NCI-H1436 (cell line): Measurements from ENCODE around the gene TALDO1.

Experiments used
- DNase-seq: peaks from one replicate; lab custom pipeline; 2025; lab: John Stamatoyannopoulos, UW

The TALDO1 gene

DNA sequence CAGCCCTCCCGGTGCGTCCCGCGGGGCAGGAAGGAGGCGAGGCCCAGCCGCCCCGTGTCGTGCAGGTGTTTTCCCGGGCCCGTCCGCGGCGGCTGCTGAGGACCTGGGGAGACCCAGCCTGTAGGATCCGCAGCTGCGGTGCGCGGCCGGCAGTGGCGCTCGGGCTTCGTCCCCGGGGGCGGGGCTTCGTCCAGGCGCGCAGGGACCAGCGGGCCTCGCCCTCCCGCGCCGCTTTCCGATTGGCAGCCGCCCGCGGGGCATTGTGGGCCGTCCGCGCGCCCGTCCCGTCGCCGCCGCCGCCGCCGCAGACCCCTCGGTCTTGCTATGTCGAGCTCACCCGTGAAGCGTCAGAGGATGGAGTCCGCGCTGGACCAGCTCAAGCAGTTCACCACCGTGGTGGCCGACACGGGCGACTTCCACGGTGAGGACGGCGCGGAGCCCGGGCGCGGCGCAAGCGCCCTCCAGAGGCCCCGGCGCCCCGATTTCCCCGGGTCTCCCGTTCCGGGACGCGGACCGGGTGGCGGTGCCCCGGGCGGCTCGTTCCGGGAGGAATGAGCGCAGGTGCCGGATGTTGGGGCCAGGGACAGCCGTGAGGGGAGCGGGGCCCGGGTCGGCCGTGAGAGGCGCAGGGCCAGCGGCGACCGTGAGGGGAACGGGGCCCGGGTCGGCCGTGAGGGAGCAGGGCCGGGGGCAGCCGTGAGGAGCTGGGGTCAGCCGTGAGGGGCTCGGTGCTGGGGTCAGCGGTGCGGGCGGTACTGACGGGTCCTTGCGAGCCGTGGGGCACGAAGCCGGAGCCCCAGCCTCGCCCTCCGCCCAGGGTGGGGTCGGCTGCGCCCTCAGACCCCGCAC, at the start of gene TALDO1:
Gene TALDO1, plus strand, starts transcription at position 307 of the 849 bp plus-strand sequence. Its CDS starts 18 bp downstream, at position 325.
- DNase-seq: peak; percentile 90

DNA sequence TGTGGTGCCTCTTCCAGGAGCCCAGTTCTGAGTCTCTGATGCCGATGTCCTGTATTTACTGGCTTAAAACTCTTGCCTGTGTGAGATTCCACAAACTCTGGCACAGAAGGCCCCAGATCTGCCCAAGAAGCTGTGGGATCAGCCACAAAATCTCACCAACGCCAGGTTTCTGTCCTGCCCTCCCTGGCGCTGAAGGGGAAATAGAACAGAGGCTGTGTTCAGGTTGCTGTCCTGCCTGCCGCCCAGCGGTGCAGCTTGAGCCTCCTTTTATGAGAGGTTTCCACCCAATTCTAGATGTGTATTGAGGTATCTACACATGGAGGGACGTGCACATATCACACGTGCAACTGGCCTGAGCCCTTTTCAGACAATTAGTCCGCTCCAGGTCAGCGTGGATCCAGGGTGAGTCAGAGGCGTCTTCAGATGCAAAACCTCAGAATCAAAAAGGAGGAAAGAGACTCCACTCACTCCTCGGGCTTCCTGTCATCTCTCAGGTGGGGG, 49.4 kb upstream of the TALDO1 start:
- no peak for DNase-seq

GRCh38 chr11:698493-699115, 48.7 kb upstream of the TALDO1 start:
- DNase-seq: no peak

DNA sequence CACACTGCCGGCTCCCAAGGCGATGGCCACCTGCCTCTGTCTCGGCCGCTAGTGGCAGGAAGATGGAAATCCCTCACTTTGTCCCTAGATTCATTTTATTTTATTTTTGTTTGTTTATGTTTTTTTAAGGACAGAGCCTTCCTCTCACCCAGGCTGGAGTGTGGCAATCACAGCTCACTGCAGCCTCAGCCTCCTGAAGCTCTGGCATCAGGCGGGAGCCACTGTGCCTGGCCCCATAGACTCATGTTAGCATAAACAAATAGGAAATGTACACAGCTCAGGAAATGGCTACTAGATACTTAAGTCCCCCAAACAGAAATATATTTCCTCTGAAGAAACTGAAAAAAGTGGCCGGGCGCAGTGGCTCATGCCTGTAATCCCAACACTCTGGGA, 48.2 kb upstream of the TALDO1 start:
- no peak for DNase-seq

DNA sequence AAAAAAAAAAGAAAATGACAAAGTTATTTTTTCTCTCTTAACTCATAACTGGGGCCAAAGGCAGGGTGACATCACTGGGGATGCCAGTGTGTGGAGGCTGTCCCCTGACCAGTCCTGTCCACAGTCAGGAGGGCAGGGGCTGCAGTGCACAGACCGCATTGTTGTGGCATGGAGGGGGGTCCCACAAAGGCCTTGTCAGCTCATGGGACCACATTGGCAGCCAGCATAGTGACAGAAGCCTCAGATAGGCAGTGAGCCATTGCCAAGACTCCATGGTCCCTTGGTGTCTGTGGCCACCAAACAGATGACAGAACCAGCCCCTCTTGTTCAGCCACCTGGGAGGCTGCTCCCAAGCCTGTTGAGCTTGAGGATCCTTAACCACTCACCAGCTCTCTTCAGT, 47.5 kb upstream of the TALDO1 start:
- DNase-seq: no peak

DNA sequence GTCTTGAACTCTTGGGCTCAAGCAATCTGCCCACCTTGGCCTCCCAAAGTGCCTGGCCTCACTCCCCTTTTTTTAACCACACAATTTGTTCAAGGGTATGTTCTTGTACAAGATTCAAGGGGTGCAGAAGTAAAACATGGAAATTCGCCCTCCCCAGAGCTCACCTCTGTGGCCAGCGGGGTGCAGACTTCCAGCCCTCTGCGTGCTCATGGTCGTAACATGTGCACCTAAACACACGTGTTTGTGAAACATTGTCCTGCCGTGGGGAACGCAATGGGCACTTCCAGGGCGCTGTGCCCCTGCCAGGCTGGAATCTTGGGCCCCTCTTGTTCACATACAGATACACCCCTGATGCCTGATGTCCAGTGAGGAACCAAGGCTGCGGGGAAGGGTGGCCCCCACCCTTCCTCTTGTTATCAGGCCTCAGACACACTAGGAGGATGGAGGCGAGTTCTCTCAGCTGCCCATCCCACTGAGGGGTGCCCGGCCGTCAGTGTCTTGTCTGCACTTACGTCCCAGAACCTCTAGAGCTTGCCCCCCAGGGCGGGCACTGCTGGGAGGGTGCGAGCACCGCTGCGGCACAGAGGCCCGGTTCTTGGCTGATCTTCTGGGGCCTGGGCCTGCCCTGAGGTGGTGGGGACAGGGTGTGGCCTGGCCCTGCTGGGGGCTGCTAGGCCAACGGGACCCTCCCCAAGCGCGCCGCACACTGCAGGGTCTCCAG, 45.4 kb upstream of the TALDO1 start:
- no peak for DNase-seq

DNA sequence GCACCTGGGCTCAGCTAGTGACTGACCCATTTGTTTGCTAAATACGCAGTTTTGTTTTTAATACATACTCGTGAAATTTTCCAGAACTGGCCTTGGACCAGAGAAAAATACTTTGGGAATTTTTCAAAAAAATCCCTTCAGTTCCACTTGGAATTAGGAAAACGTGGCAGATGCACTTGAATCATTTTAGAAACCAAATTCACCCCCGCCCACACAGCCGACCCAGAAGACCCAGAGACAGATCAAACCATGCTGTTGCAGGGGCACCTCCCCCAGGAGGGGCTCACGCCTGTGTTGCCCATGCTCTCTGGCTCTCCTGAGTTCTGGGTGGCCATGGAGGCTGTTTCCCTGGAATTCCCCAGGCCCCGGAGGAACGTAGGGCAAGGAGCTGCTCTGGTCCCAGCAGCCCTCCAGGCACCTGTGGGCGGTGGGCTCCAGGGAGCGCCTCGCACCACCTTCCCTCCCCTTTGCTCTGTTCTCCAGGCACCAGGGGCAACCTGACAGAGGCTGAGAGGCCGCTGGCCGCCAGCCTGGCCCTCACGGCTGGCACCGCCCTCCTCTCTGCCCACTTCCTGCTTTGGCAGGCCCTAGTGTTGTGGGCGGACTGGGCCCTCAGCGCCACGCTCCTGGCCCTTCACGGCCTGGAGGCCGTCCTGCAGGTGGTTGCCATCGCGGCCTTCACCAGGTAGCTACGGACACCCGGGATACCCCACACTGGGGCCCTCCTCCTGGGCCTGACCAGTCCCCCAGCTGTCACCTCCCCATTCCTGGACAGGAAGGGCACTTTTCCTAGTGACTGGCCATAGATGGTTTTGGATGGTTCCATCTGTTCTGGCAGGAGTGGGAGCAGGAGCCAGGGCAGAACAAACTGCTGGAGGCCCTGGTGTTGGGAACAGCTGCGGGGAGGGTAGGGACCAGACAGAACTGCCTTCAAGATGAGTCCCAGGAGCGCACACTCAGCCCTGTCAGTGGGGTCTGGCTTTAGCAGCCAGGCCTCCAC, 44.5 kb upstream of the TALDO1 start:
- DNase-seq: no peak

DNA sequence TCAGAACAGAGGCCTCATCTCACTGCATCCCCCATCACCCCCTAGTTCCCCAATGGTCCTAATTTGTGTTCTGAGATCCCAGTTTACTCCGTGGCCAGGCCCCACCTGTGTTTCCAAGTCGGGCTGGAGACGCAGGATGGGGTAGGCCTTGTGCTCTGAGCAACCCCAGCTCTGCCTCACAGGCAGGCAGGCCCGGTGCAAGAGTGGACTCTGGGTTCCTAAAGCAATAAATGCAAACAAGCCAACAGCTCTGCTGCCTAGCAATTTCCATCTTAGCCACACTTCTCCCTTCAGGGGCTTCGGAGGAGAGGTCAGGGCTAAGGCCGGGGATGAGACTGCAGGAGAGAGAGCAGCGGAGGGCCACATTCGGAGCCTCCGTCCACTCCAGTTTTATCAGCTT, 43.8 kb upstream of the TALDO1 start:
- no peak for DNase-seq

DNA sequence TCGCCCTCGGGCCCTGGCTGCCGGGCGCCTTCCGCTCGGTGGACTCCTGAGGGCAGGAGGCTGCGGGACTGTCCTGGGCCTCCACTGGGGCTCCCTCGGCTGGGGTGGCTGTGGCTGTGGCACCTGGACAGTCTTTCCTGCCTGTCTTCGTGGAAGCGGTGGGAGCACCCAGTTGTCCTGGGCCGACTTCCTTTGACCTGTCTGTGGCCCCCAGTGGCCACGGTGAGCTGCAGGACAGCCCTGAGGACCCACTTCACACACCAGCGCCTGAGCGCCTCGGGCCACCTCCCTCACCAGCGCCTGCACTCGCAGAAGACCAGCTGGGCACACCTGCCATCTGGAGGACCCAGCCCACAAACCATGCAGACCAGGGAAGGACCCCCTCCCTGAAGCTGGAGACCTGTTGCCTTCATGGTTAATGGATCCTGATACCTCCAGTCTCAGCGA, 43.0 kb upstream of the TALDO1 start:
- DNase-seq: no peak

DNA sequence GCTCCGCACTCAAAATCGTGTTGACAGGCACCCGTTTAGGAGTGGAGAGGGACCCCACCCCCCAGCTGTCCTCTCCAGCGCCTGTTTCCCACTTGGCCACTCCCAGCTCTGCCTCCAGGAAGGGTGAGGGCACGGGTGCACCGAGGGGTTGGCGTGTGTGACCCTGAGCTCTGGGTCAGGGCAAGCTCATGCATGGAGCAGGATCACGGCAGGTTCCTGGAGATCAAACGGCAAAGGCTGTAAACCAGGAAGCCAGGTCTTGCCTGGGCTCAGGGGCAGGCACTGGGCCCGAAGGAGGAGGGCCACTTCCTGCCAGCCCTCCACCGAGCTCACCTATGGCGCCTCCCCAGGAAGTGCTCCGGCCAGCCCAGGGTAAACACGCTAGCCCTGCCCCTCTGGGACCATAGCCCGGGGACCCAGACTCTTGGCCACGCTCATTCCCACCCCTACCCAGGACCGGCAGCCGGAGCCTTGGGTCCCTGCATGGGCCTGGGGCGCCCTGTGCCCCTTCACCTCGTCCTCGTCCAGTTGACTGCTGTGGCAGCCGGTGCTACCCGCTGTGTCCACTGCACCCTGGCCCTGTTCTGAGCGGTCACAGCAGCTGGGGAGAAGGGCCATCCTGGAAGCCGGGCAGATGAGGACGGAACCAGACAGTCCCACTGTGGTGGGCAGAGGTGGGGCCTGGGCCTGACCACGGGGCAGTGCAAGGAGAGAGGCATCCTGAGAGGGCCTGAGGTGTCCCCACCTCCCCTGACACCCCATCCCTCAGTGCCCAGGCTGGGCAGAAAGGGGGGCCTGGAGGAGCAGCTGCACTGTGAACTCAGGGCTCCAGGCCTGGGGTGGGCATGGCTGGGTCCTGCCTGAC, 42.3 kb upstream of the TALDO1 start:
- DNase-seq: no peak

DNA sequence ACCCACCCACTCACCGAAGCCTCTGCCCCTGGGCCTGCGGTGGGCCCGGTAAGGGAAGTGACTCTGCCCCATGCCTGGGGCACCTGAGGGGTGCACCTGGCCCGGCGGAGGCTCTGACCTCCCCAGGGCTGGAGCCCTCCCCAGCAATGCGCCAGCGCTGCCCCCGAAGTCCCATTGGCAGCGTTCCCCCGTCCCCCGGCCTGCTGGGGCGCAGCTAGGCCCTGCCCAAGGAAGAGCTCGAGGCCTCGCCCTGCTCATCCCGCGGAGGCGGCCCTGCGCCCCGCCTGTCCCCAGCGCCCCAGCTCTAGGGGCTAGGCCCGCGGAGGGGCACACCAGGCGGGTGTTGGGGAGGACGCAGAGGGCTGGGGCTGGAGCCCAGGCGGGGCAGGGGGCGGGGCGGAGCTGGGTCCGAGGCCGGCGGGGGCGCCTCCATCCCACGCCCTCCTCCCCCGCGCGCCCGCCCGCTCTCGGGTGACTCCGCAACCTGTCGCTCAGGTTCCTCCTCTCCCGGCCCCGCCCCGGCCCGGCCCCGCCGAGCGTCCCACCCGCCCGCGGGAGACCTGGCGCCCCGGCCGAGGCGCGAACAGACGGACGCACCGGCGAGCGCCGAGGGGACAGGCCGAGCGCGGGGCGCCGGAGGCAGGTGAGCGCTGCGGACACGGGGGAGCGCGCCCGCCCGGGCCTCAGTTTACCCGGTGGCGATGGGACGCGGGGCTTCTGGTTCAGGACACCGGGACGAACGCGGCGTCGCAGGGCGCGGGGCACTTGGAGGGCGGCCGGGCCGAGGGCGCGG, 41.4 kb upstream of the TALDO1 start, which contains the start of gene EPS8L2:
Gene EPS8L2, plus strand, starts transcription at position 586 of the 793 bp plus-strand sequence. CDS start 3,177 bp downstream, outside the sequence.
- no peak for DNase-seq

DNA sequence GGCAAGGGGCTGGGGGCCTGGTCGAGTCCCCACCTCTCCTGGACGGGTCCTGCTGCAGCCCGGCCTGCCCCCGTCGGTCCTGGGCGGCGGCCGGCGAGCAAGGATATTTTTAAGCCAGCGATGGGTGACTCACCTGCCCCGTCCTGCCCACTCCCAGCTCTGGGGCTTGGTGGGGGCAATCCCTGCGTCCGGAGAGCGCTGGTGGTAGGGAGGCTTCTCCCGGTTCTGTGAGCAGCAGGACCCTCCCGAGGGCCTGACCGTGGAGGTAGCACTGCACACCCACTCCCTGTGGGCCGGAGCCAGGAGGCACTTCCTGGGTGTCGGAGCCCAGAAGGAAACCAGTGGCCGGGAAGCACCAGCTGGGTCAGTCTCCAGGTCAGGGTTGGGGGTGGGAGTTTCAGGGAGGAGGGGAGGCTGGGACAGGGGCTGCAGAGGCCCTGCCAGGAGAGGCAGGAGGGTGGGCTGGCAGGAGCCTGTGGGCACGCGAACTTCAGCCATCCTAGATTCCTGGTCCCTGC, 40.8 kb upstream of the TALDO1 start:
- no peak for DNase-seq

GRCh38 chr11:706957-707816, 40.1 kb upstream of the TALDO1 start:
- no peak for DNase-seq

GRCh38 chr11:707817-708420, 39.3 kb upstream of the TALDO1 start:
- DNase-seq: no peak

DNA sequence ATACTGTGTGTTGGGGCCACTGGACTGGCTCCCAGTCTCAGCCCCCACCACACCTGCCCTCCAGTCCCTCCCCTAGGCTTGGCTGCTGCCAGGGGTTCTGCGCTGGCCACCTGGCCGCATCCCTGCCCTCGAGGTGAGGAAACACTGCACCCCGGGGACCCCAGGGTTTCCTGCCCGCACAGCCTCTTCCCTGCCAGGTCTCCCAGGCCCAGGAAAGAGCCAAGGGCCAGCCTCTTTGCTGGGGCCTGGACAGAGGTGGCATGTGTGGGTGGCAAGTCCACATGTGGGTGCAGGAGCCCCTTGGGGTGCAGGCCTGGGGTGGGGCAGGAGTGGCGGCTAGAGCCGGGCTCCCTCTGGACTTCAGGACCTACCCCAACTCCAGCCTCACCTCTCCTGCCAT, 38.8 kb upstream of the TALDO1 start:
- DNase-seq: no peak

- no peak for DNase-seq
Observed at GRCh38 chr11:709109-709997, 37.9 kb upstream of the TALDO1 start.

DNA sequence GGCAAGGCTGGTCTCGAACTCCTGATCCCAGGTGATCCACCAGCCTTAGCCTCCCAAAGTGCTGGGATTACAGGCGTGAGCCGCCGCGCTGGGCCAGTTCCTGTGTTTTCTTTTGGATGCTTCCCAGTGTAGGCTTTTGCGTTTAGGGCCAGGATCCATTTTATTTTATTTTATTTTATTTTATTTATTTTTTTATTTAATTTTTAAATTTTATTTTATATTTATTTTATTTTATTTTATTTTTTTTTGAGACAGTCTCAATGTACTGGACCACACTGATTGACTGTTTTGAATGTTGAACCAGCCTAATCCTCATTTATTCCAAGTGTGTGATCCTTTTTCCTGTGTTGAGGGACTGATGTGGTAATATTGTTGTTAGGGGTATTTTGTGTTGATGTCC, 32.8 kb upstream of the TALDO1 start:
- no peak for DNase-seq
